ENCODE data around the gene CFLAR.
"Not testable (repeated sequence)": the region's sequence is repeated elsewhere in the genome, so short reads cannot be mapped to it uniquely, and the experiment has no call there.

The CFLAR gene

DNA sequence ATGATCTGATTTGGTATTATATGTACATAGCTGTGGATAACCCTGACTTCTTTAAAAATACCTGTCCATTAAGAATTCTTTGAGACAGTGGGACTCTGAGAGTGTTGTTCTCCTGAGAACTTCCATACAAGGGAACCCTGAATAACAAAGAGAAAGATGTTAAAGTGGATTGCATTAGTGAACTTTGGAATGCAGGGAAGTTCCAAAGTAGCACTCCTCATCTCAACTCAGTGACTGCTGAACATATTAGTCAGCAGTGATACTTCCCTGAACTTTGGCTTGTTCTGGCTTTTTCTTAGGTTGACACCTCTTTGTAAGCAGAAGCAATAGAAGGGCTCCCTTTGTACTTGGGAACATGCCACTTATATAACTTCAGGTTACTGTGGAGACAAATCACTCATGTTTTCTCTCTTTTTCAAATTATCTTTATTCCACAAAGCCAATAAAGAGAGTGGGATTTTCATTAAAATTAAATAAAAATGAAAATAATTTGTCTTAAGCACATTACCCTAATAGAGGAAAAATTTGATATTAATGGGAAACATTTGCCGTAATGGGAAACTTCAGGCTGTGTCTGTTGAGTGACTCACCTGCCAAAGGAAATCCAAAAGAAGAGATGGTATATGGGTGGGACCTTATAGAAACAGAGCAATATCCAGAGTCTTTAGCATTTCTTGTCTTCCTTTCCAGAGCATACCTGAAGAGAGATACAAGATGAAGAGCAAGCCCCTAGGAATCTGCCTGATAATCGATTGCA lies 33.3 kb downstream of the CFLAR start:
- Histone ChIP-seq H3K4me1 (ENCODE audit: control insufficient read depth, insufficient read depth, low read length, unreplicated experiment) (peaks cover 50% of the 10 kb centered on the region), H3K79me2 (ENCODE audit: control insufficient read depth, insufficient read depth, low read length, unreplicated experiment) (peaks cover 12% of the 10 kb centered on the region), H3K36me3 (ENCODE audit: insufficient read depth, low read length) (peaks cover 7% of the 10 kb centered on the region), H3K27ac (ENCODE audit: low read depth, low read length) (peak overlapping the region; percentile 100), H3K4me3 (ENCODE audit: low read depth, low read length) (peak overlapping the region; percentile 61), H3K27me3 (ENCODE audit: insufficient read depth, low read length) (no peaks in the 10 kb centered on the region), H2AFZ (ENCODE audit: low read length, unreplicated experiment) (no peak overlapping the region)

DNA sequence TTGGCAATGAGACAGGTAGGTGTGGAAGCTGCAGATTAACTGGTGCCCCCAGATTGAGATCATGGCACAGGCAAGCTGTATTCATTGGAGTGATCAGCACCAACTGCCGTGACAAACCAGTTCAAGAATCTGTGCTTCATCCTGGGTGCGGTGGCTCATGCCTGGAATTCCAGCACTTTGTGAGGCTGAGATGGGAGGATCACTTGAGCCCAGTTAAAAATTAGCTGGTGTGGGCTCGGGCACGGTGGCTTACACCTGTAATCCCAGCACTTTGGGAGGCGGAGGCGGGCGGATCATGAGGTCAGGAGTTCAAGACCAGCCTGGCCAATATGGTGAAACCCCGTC lies 33.8 kb downstream of the CFLAR start:
- Histone ChIP-seq H3K36me3 (ENCODE audit: insufficient read depth, low read length) (peaks cover 12% of the 10 kb centered on the region), H3K79me2 (ENCODE audit: control insufficient read depth, insufficient read depth, low read length, unreplicated experiment) (peaks cover 18% of the 10 kb centered on the region), H3K27ac (ENCODE audit: low read depth, low read length) (peak overlapping the region; percentile 100), H3K4me1 (ENCODE audit: control insufficient read depth, insufficient read depth, low read length, unreplicated experiment) (peaks cover 50% of the 10 kb centered on the region), H3K4me3 (ENCODE audit: low read depth, low read length) (peak overlapping the region; percentile 61)
- not testable (repeated sequence) for H2AFZ ChIP-seq (ENCODE audit: low read length, unreplicated experiment); H3K27me3 ChIP-seq (ENCODE audit: insufficient read depth, low read length)

GRCh38 chr2:201150454-201151020 lies 34.6 kb downstream of the CFLAR start:
- Histone ChIP-seq H3K27ac (ENCODE audit: low read depth, low read length) (peak overlapping the region; percentile 100), H3K79me2 (ENCODE audit: control insufficient read depth, insufficient read depth, low read length, unreplicated experiment) (peaks cover 19% of the 10 kb centered on the region), H3K27me3 (ENCODE audit: insufficient read depth, low read length) (no peaks in the 10 kb centered on the region), H3K4me1 (ENCODE audit: control insufficient read depth, insufficient read depth, low read length, unreplicated experiment) (peaks cover 50% of the 10 kb centered on the region), H2AFZ (ENCODE audit: low read length, unreplicated experiment) (no peak overlapping the region), H3K36me3 (ENCODE audit: insufficient read depth, low read length) (peaks cover 14% of the 10 kb centered on the region), H3K4me3 (ENCODE audit: low read depth, low read length) (peak overlapping the region; percentile 48)

DNA sequence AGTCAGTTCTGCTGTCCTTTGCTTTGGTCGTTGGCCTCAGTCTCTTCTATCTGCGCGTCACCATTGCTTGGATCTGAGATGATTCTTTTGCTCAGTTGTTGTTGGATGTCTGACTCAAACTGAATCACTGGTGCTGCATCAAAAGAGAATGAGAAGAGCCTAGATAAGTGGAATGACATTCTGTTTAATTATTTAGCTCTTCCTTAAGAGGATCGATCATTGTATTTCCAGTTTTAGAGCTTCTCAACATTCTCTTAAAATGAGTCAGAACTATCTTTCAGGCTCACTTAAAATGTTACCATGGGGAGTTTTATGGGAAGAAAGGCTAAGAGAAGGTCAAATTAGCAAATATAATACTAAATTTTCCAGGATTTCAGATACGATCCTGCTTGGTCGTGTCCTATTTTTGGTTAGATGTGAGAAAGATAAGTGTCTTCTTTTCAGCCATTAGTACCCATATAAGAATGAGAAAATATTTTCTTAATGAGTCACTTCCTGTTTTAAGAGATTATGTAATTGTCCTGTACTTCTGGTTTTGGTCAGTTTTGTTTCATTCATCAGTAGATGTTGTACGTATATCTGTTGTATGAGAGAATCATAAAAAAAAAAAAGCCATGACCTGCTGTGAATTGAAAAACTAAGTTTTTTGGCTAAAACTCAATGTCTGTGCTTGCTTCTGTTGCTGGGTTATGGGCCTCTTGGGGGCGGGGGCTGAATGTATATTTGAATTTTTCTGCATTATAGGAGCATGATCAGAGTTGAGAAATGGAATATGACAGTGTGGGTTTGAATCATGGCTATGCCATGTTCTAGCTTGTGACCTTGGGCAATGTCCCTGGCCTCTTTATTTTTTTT lies 35.4 kb downstream of the CFLAR start:
- Histone ChIP-seq H3K27ac (ENCODE audit: low read depth, low read length) (peak overlapping the region; percentile 100), H3K4me1 (ENCODE audit: control insufficient read depth, insufficient read depth, low read length, unreplicated experiment) (peaks cover 50% of the 10 kb centered on the region), H2AFZ (ENCODE audit: low read length, unreplicated experiment) (no peak overlapping the region), H3K79me2 (ENCODE audit: control insufficient read depth, insufficient read depth, low read length, unreplicated experiment) (peaks cover 19% of the 10 kb centered on the region), H3K36me3 (ENCODE audit: insufficient read depth, low read length) (peaks cover 14% of the 10 kb centered on the region), H3K4me3 (ENCODE audit: low read depth, low read length) (peak overlapping the region; percentile 48), H3K27me3 (ENCODE audit: insufficient read depth, low read length) (no peaks in the 10 kb centered on the region)

- Histone ChIP-seq H3K4me3 (ENCODE audit: low read depth, low read length) (no peak overlapping the region), H3K27me3 (ENCODE audit: insufficient read depth, low read length) (no peaks in the 10 kb centered on the region), H3K79me2 (ENCODE audit: control insufficient read depth, insufficient read depth, low read length, unreplicated experiment) (peaks cover 19% of the 10 kb centered on the region), H3K4me1 (ENCODE audit: control insufficient read depth, insufficient read depth, low read length, unreplicated experiment) (peaks cover 52% of the 10 kb centered on the region), H3K36me3 (ENCODE audit: insufficient read depth, low read length) (peaks cover 14% of the 10 kb centered on the region), H3K27ac (ENCODE audit: low read depth, low read length) (peak overlapping the region; percentile 100), H2AFZ (ENCODE audit: low read length, unreplicated experiment) (no peak overlapping the region)
These were observed 36.6 kb downstream of the CFLAR start for GRCh38 chr2:201152517-201152916.

DNA sequence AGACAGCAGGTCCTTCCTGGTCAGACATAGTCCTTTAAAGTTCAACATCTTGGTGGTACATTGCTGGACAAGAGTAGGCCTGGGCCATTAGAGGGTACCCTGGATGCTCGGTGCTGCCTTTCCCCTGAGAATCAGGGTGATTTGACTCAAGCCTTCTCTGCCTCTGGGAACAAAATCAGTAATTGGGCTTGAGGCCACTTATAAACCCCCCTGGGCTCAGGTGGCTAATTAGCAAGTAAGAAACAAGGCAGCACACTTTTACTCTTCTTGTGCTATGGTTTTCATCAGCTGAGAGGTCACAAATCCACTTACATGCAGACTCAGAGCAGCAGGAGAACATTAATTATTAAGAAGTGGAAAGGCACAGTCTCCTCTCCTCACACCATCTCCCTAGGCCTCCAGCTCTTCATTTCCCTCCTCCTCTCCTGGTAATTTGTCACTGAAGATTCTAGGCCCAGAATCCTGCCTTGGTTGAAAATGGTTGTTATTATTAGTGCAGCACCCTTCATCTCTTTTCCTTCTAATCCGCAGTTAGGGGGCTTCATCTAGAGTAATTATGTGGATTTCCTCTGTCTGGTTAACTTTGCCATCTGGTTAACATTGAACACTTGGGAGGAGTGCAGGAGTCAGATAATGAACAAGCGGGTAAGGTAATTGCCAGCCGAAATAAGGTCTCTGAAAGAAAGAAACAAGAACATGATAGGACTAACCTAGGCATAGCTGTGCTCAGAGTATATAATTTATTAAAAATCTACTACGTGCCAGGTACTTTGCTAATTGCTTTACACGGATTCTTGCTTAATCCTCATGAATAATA lies 37.2 kb downstream of the CFLAR start:
- H3K4me3 ChIP-seq (ENCODE audit: low read depth, low read length): no peak overlapping the region
- no peaks in the 10 kb centered on the region for H3K27me3 ChIP-seq (ENCODE audit: insufficient read depth, low read length)
- peak overlapping the region; percentile 100 for H3K27ac ChIP-seq (ENCODE audit: low read depth, low read length)
- peaks cover 14% of the 10 kb centered on the region for H3K36me3 ChIP-seq (ENCODE audit: insufficient read depth, low read length)
- H3K4me1 ChIP-seq (ENCODE audit: control insufficient read depth, insufficient read depth, low read length, unreplicated experiment): peaks cover 58% of the 10 kb centered on the region
- peaks cover 19% of the 10 kb centered on the region for H3K79me2 ChIP-seq (ENCODE audit: control insufficient read depth, insufficient read depth, low read length, unreplicated experiment)
- H2AFZ ChIP-seq (ENCODE audit: low read length, unreplicated experiment): no peak overlapping the region

DNA sequence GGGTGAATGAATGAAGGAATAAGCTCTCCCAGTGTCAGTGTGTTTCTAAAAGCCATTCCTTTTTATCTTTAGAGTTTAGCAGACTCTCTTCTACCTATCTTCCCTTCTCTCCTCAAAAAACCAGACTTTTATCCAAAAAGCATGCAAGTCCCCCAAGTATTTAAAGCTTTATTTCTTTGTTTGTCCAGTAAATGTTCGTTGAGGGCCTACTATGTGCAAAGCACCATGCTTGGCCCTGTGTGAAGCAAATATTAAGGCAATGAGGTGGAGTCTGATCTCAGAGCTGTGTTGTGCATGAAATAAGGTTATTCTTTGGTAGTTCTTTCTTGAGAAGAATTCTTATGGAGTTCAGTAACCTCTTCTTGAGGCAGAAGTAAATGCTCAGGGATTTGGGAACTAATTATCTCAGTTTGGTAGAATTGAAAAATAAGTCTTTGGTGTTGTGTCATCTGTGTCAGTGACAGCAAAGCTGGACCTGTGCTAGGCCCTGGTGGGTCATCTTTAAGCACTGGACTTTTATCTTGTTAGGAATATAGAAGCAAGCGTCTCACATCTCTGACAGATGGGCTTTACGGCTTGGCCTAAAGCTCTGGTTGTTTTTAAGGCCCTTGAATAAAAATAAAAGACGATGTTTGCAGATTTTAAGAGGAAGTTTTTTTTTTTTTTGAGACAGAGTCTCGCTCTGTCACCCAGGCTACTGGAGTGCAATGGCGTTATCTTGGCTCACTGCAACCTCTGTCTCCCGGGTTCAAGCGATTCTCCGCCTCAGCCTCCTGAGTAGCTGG lies 38.8 kb downstream of the CFLAR start:
- Histone ChIP-seq H3K27ac (ENCODE audit: low read depth, low read length) (no peak overlapping the region; the same call in 1 of the 2 replicates), H3K4me1 (ENCODE audit: control insufficient read depth, insufficient read depth, low read length, unreplicated experiment) (peaks cover 47% of the 10 kb centered on the region), H3K79me2 (ENCODE audit: control insufficient read depth, insufficient read depth, low read length, unreplicated experiment) (peaks cover 19% of the 10 kb centered on the region), H3K36me3 (ENCODE audit: insufficient read depth, low read length) (peaks cover 14% of the 10 kb centered on the region), H2AFZ (ENCODE audit: low read length, unreplicated experiment) (no peak overlapping the region), H3K4me3 (ENCODE audit: low read depth, low read length) (no peak overlapping the region), H3K27me3 (ENCODE audit: insufficient read depth, low read length) (no peaks in the 10 kb centered on the region)

- Histone ChIP-seq H3K27me3 (ENCODE audit: insufficient read depth, low read length) (no peaks in the 10 kb centered on the region), H2AFZ (ENCODE audit: low read length, unreplicated experiment) (no peak overlapping the region), H3K36me3 (ENCODE audit: insufficient read depth, low read length) (peaks cover 14% of the 10 kb centered on the region), H3K4me1 (ENCODE audit: control insufficient read depth, insufficient read depth, low read length, unreplicated experiment) (peaks cover 35% of the 10 kb centered on the region), H3K27ac (ENCODE audit: low read depth, low read length) (no peak overlapping the region; the same call in 1 of the 2 replicates), H3K79me2 (ENCODE audit: control insufficient read depth, insufficient read depth, low read length, unreplicated experiment) (peaks cover 19% of the 10 kb centered on the region), H3K4me3 (ENCODE audit: low read depth, low read length) (no peak overlapping the region)
These were observed 40.1 kb downstream of the CFLAR start for GRCh38 chr2:201156036-201156435.

DNA sequence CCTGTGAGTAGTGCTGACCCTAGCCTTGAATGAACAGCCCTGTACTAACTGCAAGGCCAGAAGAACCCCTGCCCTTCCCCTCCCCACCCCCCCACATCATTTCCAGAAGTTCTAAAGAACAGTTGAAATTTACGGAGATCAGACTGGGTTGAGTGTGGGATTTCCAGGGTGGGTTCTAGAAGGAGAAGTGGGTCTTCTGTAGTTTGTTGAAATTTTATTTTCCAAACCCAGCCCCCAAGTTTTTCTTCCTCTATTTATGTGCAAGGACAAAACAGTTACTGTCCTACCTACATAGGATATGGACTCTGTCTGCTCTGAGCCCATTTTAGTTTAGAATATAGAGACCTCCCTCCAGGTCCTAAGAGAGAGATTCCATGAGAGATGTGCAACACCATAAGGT lies 40.7 kb downstream of the CFLAR start:
- Histone ChIP-seq H3K4me3 (ENCODE audit: low read depth, low read length) (no peak overlapping the region), H3K36me3 (ENCODE audit: insufficient read depth, low read length) (peaks cover 14% of the 10 kb centered on the region), H3K4me1 (ENCODE audit: control insufficient read depth, insufficient read depth, low read length, unreplicated experiment) (peaks cover 30% of the 10 kb centered on the region), H3K27ac (ENCODE audit: low read depth, low read length) (no peak overlapping the region; the same call in 1 of the 2 replicates), H3K79me2 (ENCODE audit: control insufficient read depth, insufficient read depth, low read length, unreplicated experiment) (peaks cover 19% of the 10 kb centered on the region), H2AFZ (ENCODE audit: low read length, unreplicated experiment) (no peak overlapping the region), H3K27me3 (ENCODE audit: insufficient read depth, low read length) (no peaks in the 10 kb centered on the region)

Measured in ACC112 (cell line).